Measurements from ENCODE around the gene HECTD1. TPM values are rescaled to one million over a fixed set of nuclear protein-coding genes. Genes with fewer than 3 reads are reported as not detected.
A peak's percentile ranks its signal among the peaks of the same experiment; 100 is the strongest.

HECTD1 gene
- total RNA-seq, 1 donor from 2014 or later, result 143 TPM

DNA sequence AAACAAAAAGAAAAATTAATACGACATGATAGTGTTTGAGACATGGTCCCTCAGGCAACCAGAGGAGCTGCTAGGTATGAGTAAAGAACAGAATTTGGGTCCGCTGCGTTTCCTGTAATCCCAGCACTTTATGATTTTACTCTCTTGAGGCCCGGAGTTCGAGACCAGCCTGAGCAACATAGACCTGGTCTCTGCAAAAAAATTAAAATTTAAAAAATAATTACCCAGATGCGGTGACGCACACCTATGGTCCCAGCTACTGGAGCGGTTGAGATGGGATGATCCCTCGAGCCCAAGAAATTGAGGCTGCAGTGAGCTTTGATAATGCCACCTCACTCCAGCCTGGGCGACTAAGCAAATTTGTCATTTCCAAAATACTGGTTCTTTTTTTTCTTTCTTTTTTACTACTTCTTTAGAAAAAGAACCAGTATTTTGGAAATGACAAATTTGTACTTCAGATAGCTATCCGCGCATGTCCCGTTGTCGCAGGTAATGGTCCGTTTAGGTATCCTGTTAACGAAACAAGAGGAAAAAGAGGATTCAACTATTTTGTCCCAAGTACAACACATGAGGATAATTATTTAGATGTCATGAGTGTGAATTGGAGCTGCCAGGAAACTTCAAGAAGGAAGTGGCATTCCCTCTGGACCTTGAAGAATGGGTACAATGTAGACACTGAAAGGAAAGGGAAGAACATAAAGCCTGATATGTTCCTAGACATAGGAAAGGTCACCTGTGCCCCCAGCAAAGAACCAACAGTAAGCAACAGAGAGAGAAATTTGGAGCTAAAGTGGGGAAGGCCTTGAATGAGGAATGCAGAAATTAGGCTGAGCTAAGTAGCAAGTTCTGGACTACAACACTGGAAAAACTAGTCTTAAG lies 1.2 kb upstream of the HECTD1 start:
- Mint-ChIP-seq H3K9me3 (no peaks in the 10 kb centered on the region), H3K36me3 (peaks cover 7% of the 10 kb centered on the region), H3K27ac (peak overlapping the region; percentile 99), H3K4me3 (peak overlapping the region; percentile 96), H3K27me3 (no peaks in the 10 kb centered on the region), H3K4me1 (ENCODE audit: unreplicated experiment) (peaks cover 18% of the 10 kb centered on the region)
- DNase-seq (ENCODE audit: extremely low spot score, unreplicated experiment), result no peak
- TF ChIP-seq, protein P1, sequence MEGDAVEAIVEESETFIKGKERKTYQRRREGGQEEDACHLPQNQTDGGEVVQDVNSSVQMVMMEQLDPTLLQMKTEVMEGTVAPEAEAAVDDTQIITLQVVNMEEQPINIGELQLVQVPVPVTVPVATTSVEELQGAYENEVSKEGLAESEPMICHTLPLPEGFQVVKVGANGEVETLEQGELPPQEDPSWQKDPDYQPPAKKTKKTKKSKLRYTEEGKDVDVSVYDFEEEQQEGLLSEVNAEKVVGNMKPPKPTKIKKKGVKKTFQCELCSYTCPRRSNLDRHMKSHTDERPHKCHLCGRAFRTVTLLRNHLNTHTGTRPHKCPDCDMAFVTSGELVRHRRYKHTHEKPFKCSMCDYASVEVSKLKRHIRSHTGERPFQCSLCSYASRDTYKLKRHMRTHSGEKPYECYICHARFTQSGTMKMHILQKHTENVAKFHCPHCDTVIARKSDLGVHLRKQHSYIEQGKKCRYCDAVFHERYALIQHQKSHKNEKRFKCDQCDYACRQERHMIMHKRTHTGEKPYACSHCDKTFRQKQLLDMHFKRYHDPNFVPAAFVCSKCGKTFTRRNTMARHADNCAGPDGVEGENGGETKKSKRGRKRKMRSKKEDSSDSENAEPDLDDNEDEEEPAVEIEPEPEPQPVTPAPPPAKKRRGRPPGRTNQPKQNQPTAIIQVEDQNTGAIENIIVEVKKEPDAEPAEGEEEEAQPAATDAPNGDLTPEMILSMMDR (conservative IDR thresholded peaks at IDR 0.05), result no peak

DNA sequence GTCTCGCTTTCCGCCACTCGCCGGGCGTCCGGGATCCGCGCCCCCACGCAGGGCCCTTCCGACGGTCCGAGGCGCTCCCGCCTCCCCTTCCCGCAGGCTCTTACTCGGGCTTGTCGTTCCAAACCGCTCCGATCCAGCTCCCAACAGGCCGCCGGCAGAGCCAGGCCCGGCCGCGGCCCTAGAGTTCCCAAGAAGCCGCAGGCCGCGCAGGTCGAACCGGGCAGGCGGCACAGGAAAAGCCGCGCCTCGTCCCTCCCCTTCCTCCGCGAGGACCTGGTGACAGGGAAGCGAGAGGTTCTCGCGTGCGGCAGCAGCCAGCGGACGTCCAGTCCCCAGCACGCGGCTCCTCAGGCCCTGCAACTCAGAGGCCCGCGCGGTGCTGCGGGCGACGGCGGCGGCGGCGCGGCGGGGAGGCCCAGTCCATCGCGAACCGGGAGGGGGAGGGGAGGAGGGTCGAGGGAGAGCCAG lies 272 bp downstream of the HECTD1 start:
- peaks cover 18% of the 10 kb centered on the region for H3K4me1 Mint-ChIP-seq (ENCODE audit: unreplicated experiment)
- peak overlapping the region; percentile 85 for H3K27ac Mint-ChIP-seq
- H3K4me3 Mint-ChIP-seq, result peak overlapping the region; percentile 91
- DNase-seq (ENCODE audit: extremely low spot score, unreplicated experiment), result no peak
- peaks cover 19% of the 10 kb centered on the region for H3K36me3 Mint-ChIP-seq
- TF ChIP-seq, protein P1 (conservative IDR thresholded peaks at IDR 0.05), result no peak
- H3K27me3 Mint-ChIP-seq, result no peaks in the 10 kb centered on the region
- no peaks in the 10 kb centered on the region for H3K9me3 Mint-ChIP-seq

DNA sequence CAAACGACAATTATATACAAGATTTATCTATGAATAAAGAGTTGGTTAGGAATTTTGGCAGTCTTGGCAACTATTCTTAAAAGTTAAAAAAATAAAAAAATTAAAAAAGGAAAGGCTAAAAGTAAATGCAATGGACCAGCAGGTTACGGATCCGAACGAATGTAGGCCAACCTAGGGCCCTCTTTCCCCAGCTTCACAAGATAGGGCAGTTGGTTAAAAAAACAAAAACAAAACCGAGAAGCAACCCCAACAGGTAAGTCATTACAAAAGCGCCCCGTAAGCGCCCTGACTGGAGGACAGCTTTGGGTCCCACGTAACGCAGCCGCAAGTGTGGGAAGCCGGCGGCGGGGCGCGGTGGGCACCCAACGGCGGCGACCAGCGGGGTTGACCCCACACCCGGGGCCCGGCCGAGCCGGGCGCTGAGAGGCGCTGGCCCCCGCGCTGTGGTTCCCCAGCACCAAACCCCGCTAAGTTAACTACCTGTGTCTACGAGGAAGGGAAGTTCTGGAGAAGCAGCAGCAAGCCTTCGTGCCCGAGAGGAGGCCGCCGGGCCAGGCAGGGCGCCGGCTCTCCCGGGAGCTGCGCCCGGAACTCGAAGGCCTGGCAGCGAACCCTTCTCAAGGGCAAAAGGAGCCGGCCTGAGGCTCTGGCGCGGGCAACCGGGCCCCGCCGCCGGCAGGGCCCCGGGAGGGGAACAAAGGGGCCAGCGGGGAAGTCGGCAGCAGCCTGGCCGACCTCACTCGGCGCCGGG lies 882 bp downstream of the HECTD1 start:
- Mint-ChIP-seq H3K9me3 (no peaks in the 10 kb centered on the region), H3K36me3 (peaks cover 21% of the 10 kb centered on the region), H3K27ac (peak overlapping the region; percentile 85), H3K4me3 (peak overlapping the region; percentile 91), H3K27me3 (no peaks in the 10 kb centered on the region), H3K4me1 (ENCODE audit: unreplicated experiment) (peaks cover 18% of the 10 kb centered on the region)
- DNase-seq (ENCODE audit: extremely low spot score, unreplicated experiment), result peak; percentile 72
- TF ChIP-seq, protein P1 (conservative IDR thresholded peaks at IDR 0.05), result no peak

DNA sequence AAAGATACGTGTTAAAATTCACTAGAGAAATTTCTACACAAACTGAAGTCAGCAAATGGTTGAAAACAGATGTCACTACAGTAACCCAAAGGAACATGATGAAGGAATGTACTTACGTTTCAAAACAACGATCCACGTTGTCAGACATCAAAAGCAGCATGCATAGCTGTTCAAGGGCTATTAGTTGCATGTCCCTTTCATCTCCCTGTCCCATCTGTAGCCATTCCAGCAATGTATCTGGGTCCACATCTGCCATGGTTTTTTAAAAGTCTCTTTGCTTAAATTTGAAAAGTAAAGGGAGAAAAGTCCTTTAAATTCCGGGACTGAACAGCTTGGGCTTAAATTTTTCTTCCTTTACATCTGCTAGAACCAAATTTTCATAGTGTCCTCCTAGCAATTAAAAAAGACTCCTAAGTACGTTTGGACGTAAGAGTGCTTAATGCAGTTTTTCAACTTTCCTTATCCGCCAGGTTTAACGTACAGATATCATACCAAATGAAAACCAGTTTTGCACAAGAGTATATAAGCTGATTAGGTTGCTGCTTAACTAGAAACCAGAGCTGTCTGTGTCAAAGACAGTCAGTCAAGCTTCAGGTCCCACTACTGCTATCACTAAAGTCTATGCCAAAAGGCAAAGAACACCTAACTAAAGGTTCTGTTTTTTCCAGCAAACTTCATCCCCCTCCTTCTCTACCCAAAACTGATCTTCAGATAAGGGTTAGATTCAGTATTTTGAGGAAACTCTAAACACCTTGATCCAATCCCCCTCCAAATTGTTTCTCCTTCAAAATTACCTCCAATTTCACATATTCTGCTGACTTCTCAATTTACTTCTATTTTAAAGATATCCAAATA lies 1.7 kb downstream of the HECTD1 start:
- Mint-ChIP-seq H3K27ac (peak overlapping the region; percentile 50), H3K9me3 (no peaks in the 10 kb centered on the region), H3K4me3 (peak overlapping the region; percentile 86), H3K27me3 (no peaks in the 10 kb centered on the region), H3K4me1 (ENCODE audit: unreplicated experiment) (peaks cover 18% of the 10 kb centered on the region), H3K36me3 (peaks cover 23% of the 10 kb centered on the region)
- TF ChIP-seq, protein P1 (conservative IDR thresholded peaks at IDR 0.05), result no peak
- DNase-seq (ENCODE audit: extremely low spot score, unreplicated experiment), result no peak
